ENCODE measurements around the gene C1orf141.
"Not testable (repeated sequence)": the region's sequence is repeated elsewhere in the genome, so short reads cannot be mapped to it uniquely, and the experiment has no call there.

C1orf141 gene

GRCh38 chr1:67144696-67145095 is 9.9 kb upstream of the C1orf141 start:
- Histone ChIP-seq H3K4me3 (ENCODE audit: insufficient read depth, low read depth, low read length, poor library complexity, severe bottlenecking) (no peak overlapping the region), H3K4me1 (ENCODE audit: control insufficient read depth, insufficient read depth, low read length, poor library complexity, severe bottlenecking) (peaks cover 12% of the 10 kb centered on the region), H3K27me3 (replicated peaks; ENCODE audit: control insufficient read depth, insufficient read depth, low read length, poor library complexity, severe bottlenecking) (no peaks in the 10 kb centered on the region), H3K9me3 (ENCODE audit: control insufficient read depth, low read length) (no peaks in the 10 kb centered on the region), H3K36me3 (ENCODE audit: control insufficient read depth, insufficient read depth, low read length) (no peaks in the 10 kb centered on the region), H3K27ac (ENCODE audit: insufficient read depth, low read length, poor library complexity, severe bottlenecking) (no peak overlapping the region)
- no peak for DNase-seq

DNA sequence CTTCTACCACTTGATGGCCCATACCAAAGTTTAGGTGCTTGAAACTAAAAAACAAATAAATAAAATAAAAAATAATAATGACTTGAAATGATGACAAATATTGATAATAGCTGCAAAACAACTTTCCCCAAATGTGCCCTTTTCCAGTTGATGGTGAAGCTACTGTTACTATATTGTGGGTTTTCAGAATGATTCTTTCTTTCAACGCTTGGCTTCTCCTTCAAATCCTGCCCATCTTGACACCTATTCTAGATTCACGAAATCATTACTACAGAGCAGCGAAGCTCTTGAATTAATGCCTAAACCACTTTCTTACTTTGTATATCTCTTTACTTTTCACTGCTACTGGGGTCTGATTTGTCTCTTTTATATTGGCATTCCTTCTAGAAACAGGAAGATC is 9.2 kb upstream of the C1orf141 start:
- H3K9me3 ChIP-seq (ENCODE audit: control insufficient read depth, low read length), result no peaks in the 10 kb centered on the region
- no peak overlapping the region for H3K27ac ChIP-seq (ENCODE audit: insufficient read depth, low read length, poor library complexity, severe bottlenecking)
- DNase-seq, result no peak
- no peaks in the 10 kb centered on the region for H3K36me3 ChIP-seq (ENCODE audit: control insufficient read depth, insufficient read depth, low read length)
- no peak overlapping the region for H3K4me3 ChIP-seq (ENCODE audit: insufficient read depth, low read depth, low read length, poor library complexity, severe bottlenecking)
- peaks cover 12% of the 10 kb centered on the region for H3K4me1 ChIP-seq (ENCODE audit: control insufficient read depth, insufficient read depth, low read length, poor library complexity, severe bottlenecking)
- no peaks in the 10 kb centered on the region for H3K27me3 ChIP-seq (replicated peaks; ENCODE audit: control insufficient read depth, insufficient read depth, low read length, poor library complexity, severe bottlenecking)

DNA sequence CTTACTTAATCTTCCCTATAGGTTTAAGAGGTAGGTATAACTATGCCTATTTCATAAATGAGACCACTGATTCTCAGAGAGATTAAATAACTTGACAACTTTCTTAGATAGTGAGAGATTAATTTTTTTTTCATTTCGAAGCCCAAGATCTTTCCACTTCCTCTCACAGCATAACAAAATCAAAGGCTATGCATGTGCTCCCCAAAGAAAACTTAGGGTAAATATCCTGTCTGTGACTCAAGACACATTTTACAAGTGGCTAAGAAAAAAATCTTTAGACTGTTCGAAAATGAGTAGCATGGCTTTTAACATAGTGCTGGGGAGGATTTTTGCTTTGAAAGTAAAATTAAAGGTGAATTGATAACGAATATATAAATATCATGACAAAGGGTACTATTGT is 8.2 kb upstream of the C1orf141 start:
- peaks cover 12% of the 10 kb centered on the region for H3K4me1 ChIP-seq (ENCODE audit: control insufficient read depth, insufficient read depth, low read length, poor library complexity, severe bottlenecking)
- no peak overlapping the region for H3K4me3 ChIP-seq (ENCODE audit: insufficient read depth, low read depth, low read length, poor library complexity, severe bottlenecking)
- H3K36me3 ChIP-seq (ENCODE audit: control insufficient read depth, insufficient read depth, low read length), result no peaks in the 10 kb centered on the region
- no peaks in the 10 kb centered on the region for H3K9me3 ChIP-seq (ENCODE audit: control insufficient read depth, low read length)
- no peak overlapping the region for H3K27ac ChIP-seq (ENCODE audit: insufficient read depth, low read length, poor library complexity, severe bottlenecking)
- no peak for DNase-seq
- H3K27me3 ChIP-seq (replicated peaks; ENCODE audit: control insufficient read depth, insufficient read depth, low read length, poor library complexity, severe bottlenecking), result no peaks in the 10 kb centered on the region

DNA sequence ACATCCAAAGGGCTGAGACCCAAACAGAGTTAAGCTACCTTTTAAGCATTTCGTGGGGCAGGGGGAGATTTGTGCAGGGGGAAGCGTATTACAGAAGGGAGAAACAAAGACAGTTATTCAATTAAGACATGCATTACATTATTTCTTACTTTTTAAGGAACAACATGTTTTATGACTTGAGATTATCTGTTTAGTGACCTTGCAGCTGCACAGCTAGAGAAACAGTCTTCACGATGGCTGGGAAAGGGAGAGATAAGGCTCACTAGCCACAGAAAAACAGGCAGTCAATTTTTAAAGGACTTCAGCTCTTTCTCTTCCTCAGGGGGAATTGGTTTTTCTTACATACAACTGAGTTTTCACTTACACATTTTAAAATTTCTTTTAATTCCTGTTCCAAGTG is 7.1 kb upstream of the C1orf141 start:
- H3K27ac ChIP-seq (ENCODE audit: insufficient read depth, low read length, poor library complexity, severe bottlenecking), result not testable (repeated sequence)

DNA sequence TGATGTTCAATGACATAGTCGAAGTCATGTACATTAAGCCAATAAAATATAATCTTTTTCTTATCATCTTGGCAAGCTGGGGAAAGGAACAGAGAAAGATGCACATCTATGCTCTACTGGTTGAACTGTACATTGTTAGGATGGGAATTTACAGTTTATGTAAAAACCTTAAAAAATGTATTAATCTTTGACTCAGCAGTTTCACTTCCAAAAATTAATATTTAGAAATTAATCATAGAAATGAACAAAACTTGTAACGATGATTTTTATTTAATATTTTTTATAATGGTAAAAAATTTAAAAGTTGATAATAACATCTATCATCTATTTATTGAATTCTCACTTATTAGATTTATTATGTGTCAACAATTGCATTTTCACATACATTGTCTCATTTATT is 5.7 kb upstream of the C1orf141 start:
- Histone ChIP-seq H3K4me1 (ENCODE audit: control insufficient read depth, insufficient read depth, low read length, poor library complexity, severe bottlenecking) (peaks cover 12% of the 10 kb centered on the region), H3K27me3 (replicated peaks; ENCODE audit: control insufficient read depth, insufficient read depth, low read length, poor library complexity, severe bottlenecking) (no peaks in the 10 kb centered on the region), H3K4me3 (ENCODE audit: insufficient read depth, low read depth, low read length, poor library complexity, severe bottlenecking) (no peak overlapping the region), H3K27ac (ENCODE audit: insufficient read depth, low read length, poor library complexity, severe bottlenecking) (no peak overlapping the region), H3K9me3 (ENCODE audit: control insufficient read depth, low read length) (no peaks in the 10 kb centered on the region), H3K36me3 (ENCODE audit: control insufficient read depth, insufficient read depth, low read length) (no peaks in the 10 kb centered on the region)
- DNase-seq, result no peak

More for the DNA sequence above, 7.1 kb upstream of the C1orf141 start:
- H3K27me3 ChIP-seq (replicated peaks; ENCODE audit: control insufficient read depth, insufficient read depth, low read length, poor library complexity, severe bottlenecking); H3K9me3 ChIP-seq (ENCODE audit: control insufficient read depth, low read length); H3K4me3 ChIP-seq (ENCODE audit: insufficient read depth, low read depth, low read length, poor library complexity, severe bottlenecking); H3K36me3 ChIP-seq (ENCODE audit: control insufficient read depth, insufficient read depth, low read length); DNase-seq: not testable (repeated sequence)
- H3K4me1 ChIP-seq (ENCODE audit: control insufficient read depth, insufficient read depth, low read length, poor library complexity, severe bottlenecking), result peaks cover 12% of the 10 kb centered on the region

DNA sequence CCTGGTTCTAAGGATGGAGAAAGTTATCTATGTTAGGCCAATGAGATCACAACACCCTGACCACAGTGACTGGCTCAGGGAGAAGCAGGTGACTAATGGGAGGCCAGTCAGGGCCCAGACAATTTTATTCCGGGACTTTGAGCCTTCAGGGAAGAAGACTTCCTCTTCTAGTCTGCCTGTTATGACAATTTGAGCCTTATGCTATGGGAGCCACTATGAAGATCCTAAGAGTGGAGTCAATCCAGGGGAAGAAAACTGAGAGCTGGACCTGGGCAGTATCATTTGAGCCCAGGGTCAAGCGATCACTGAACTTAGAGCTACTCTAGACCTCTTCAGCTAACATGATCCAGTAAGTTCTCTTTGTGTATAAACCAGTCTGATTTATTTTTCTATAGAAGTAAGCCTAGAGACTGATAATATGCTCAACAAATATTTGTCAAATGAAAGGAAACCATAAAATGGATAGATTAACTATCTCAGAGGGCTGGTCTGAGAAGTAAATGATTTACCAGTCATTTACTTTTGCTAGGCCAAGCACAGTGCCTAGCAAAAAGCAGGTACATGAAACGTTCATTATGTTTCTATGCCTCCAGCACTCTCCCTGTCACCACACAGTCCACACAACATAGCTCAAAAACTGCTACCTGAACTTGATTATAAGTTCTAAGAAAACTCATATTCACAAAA is 4.2 kb upstream of the C1orf141 start:
- no peak for DNase-seq
- Histone ChIP-seq H3K9me3 (ENCODE audit: control insufficient read depth, low read length) (no peaks in the 10 kb centered on the region), H3K4me1 (ENCODE audit: control insufficient read depth, insufficient read depth, low read length, poor library complexity, severe bottlenecking) (peaks cover 13% of the 10 kb centered on the region), H3K36me3 (ENCODE audit: control insufficient read depth, insufficient read depth, low read length) (no peaks in the 10 kb centered on the region), H3K27me3 (replicated peaks; ENCODE audit: control insufficient read depth, insufficient read depth, low read length, poor library complexity, severe bottlenecking) (peaks cover 2% of the 10 kb centered on the region), H3K4me3 (ENCODE audit: insufficient read depth, low read depth, low read length, poor library complexity, severe bottlenecking) (no peak overlapping the region), H3K27ac (ENCODE audit: insufficient read depth, low read length, poor library complexity, severe bottlenecking) (no peak overlapping the region)

- no peak overlapping the region for H3K27ac ChIP-seq (ENCODE audit: insufficient read depth, low read length, poor library complexity, severe bottlenecking)
- no peaks in the 10 kb centered on the region for H3K9me3 ChIP-seq (ENCODE audit: control insufficient read depth, low read length)
- no peak for DNase-seq
- H3K4me1 ChIP-seq (ENCODE audit: control insufficient read depth, insufficient read depth, low read length, poor library complexity, severe bottlenecking), result peaks cover 4% of the 10 kb centered on the region
- H3K36me3 ChIP-seq (ENCODE audit: control insufficient read depth, insufficient read depth, low read length), result no peaks in the 10 kb centered on the region
- no peak overlapping the region for H3K4me3 ChIP-seq (ENCODE audit: insufficient read depth, low read depth, low read length, poor library complexity, severe bottlenecking)
- H3K27me3 ChIP-seq (replicated peaks; ENCODE audit: control insufficient read depth, insufficient read depth, low read length, poor library complexity, severe bottlenecking), result peaks cover 2% of the 10 kb centered on the region
Observed at GRCh38 chr1:67137307-67137753, 2.6 kb upstream of the C1orf141 start.

DNA sequence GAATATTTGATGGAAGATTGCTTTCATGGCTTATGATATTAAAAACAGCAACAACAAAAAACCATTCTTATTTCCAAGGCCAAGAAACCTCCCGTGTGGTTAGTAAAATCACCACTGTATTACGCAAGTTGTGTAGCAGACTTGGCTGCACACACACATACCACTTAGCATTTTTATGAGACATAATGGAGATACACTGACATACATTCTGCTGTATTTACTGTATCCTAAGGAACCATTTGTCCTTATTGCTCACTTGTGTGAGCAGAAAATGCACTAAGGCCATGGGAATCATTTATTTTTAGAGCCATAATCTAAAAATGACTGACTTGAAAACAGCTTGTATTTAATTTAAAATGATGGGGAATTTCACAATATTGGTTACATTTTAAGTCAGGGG is 584 bp upstream of the C1orf141 start:
- H3K36me3 ChIP-seq (ENCODE audit: control insufficient read depth, insufficient read depth, low read length), result no peaks in the 10 kb centered on the region
- no peak for DNase-seq
- no peak overlapping the region for H3K4me3 ChIP-seq (ENCODE audit: insufficient read depth, low read depth, low read length, poor library complexity, severe bottlenecking)
- H3K27ac ChIP-seq (ENCODE audit: insufficient read depth, low read length, poor library complexity, severe bottlenecking), result no peak overlapping the region
- peaks cover 2% of the 10 kb centered on the region for H3K27me3 ChIP-seq (replicated peaks; ENCODE audit: control insufficient read depth, insufficient read depth, low read length, poor library complexity, severe bottlenecking)
- no peaks in the 10 kb centered on the region for H3K9me3 ChIP-seq (ENCODE audit: control insufficient read depth, low read length)
- H3K4me1 ChIP-seq (ENCODE audit: control insufficient read depth, insufficient read depth, low read length, poor library complexity, severe bottlenecking), result peaks cover 4% of the 10 kb centered on the region

DNA sequence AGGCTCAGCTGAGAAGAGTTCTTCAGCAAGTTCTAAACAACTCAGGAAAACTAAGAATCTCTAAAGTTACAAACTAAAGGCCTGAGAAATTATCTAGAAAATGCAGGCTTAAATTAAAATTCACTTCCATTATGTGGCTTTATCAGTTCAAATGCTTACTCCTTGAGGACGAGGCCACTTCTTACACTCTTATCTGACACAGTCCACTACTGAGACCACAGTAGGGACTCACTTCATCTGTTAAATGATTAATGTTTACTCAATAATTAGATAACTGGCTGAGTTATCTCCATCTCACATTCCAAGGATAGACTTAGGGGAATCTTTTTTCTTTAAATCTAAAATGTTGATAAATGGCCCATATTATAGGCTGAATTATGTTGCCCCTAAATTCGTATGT is 1.6 kb downstream of the C1orf141 start:
- H3K4me3 ChIP-seq (ENCODE audit: insufficient read depth, low read depth, low read length, poor library complexity, severe bottlenecking), result no peak overlapping the region
- H3K36me3 ChIP-seq (ENCODE audit: control insufficient read depth, insufficient read depth, low read length), result no peaks in the 10 kb centered on the region
- peaks cover 2% of the 10 kb centered on the region for H3K27me3 ChIP-seq (replicated peaks; ENCODE audit: control insufficient read depth, insufficient read depth, low read length, poor library complexity, severe bottlenecking)
- peaks cover 4% of the 10 kb centered on the region for H3K4me1 ChIP-seq (ENCODE audit: control insufficient read depth, insufficient read depth, low read length, poor library complexity, severe bottlenecking)
- no peaks in the 10 kb centered on the region for H3K9me3 ChIP-seq (ENCODE audit: control insufficient read depth, low read length)
- H3K27ac ChIP-seq (ENCODE audit: insufficient read depth, low read length, poor library complexity, severe bottlenecking), result no peak overlapping the region
- no peak for DNase-seq

- no peak for DNase-seq
- H3K27me3 ChIP-seq (replicated peaks; ENCODE audit: control insufficient read depth, insufficient read depth, low read length, poor library complexity, severe bottlenecking), result peaks cover 2% of the 10 kb centered on the region
- H3K4me3 ChIP-seq (ENCODE audit: insufficient read depth, low read depth, low read length, poor library complexity, severe bottlenecking), result no peak overlapping the region
- H3K4me1 ChIP-seq (ENCODE audit: control insufficient read depth, insufficient read depth, low read length, poor library complexity, severe bottlenecking), result peaks cover 4% of the 10 kb centered on the region
- no peaks in the 10 kb centered on the region for H3K9me3 ChIP-seq (ENCODE audit: control insufficient read depth, low read length)
- no peak overlapping the region for H3K27ac ChIP-seq (ENCODE audit: insufficient read depth, low read length, poor library complexity, severe bottlenecking)
- H3K36me3 ChIP-seq (ENCODE audit: control insufficient read depth, insufficient read depth, low read length), result no peaks in the 10 kb centered on the region
Observed at GRCh38 chr1:67130673-67131072, 4.1 kb downstream of the C1orf141 start.
